Gastrocnemius medialis (tissue), 4 donors: ENCODE data around the gene IL13RA2. TPM values are rescaled to one million over a fixed set of nuclear protein-coding genes. Genes with fewer than 3 reads are reported as not detected.

Experiments used
- ATAC-seq, 2 donors: fragments of 150-250 bp; one replicate each; pipeline ENCODE4 v1.9.1; 2016
- DNase-seq, 2 donors: peaks; one replicate each; pipeline ENCODE4 v3.0.0-alpha.2; 2019
- H3K27ac ChIP-seq, 4 donors: fragments of 200-600 bp; sonication (generic); 1 replicate in 1 of 4; 2 replicates in 3 of 4; pipeline ENCODE4 v1.5.1; 2016 to 2018; ENCODE audit warnings: mild to moderate bottlenecking in 2 of 4, moderate library complexity in 1 of 4
- H3K27me3 ChIP-seq, 3 donors: fragments of 200-600 bp; sonication (generic) in 2 of 3; 1 replicate in 1 of 3; 2 replicates in 2 of 3; pipeline versions ENCODE4 v1.5.1 to v1.6.0; 2016 to 2019; ENCODE audit warnings: mild to moderate bottlenecking in 1 of 3, moderate library complexity in 1 of 3
- H3K36me3 ChIP-seq, 2 donors: fragments of 200-600 bp; sonication (generic) in 1 of 2; one replicate each; pipeline ENCODE4 v1.5.1; 2017 to 2018
- H3K4me1 ChIP-seq, 2 donors: fragments of 200-600 bp; sonication (generic) in 1 of 2; one replicate each; pipeline ENCODE4 v1.5.1; 2016 to 2017; ENCODE audit warnings: mild to moderate bottlenecking in 2 of 2
- H3K4me3 ChIP-seq, 4 donors: fragments of 200-600 bp; sonication (generic) in 3 of 4; 1 replicate in 1 of 4; 2 replicates in 3 of 4; pipeline ENCODE4 v1.5.1; 2016 to 2019; ENCODE audit warnings: mild to moderate bottlenecking in 2 of 4
- H3K9me3 ChIP-seq, 3 donors: fragments of 200-600 bp; sonication (generic) in 2 of 3; 1 replicate in 1 of 3; 2 replicates in 2 of 3; pipeline ENCODE4 v1.5.1; 2016 to 2019
- CTCF ChIP-seq, 5 experiments: fragments of 450-650 bp in 3 of 5; fragments of 200-600 bp in 2 of 5; sonication (generic) in 2 of 5; IDR thresholded peaks in 4 of 5; conservative IDR thresholded peaks in 1 of 5; 1 replicate in 4 of 5; 2 replicates in 1 of 5; pipeline ENCODE4 v1.5.1; 2016 to 2019; ENCODE audit warnings: antibody characterized with exemption in 5 of 5, mild to moderate bottlenecking in 3 of 5, moderate library complexity in 3 of 5
- POLR2A ChIP-seq, 2 donors: fragments of 450-650 bp; IDR thresholded peaks; one replicate each; pipeline ENCODE4 v1.6.1; 2017; ENCODE audit warnings: antibody characterized with exemption in 2 of 2, mild to moderate bottlenecking in 2 of 2, moderate library complexity in 2 of 2
- in situ Hi-C, 4 donors: fragments of 200-750 bp; cut with MboI; loops; one replicate each; pipeline versions ENCODE4 v1.15.0 to v1.8.0; 2017; ENCODE audit warnings: low sequenced_read_pairs in 4 of 4
- intact Hi-C: fragments of 100-400 bp; cut with DNase I; formaldehyde crosslinking; loops from one replicate; pipeline ENCODE4 v1.15.1; 2023; ENCODE audit warnings: low total_unique reads
- total RNA-seq, 4 donors: library from RNA; depleted of rRNA; stranded (reverse); fragments of >200 nt; gene quantifications; one replicate each; pipeline versions ENCODE4 v1.1.0 to v1.2.3, GENCODE V29; 2016

Gene IL13RA2
- total RNA-seq, 4 donors from 2014 or later: 0.31 TPM; not detected in 3

GRCh38 chrX:115038406-115038805, 21.0 kb upstream of the IL13RA2 start:
- H3K4me1 ChIP-seq: no peaks in the 10 kb centered on the region
- TF ChIP-seq CTCF (IDR thresholded peaks at IDR 0.05 in 4 of 5, conservative IDR thresholded peaks at IDR 0.05 in 1 of 5): no peak
- no peak for TF ChIP-seq POLR2A (IDR thresholded peaks at IDR 0.05)
- intact Hi-C loops (no loop called here), in situ Hi-C loops (no loop called here)
- ATAC-seq: no peak
- peaks cover 0 to 8% (median 0%) of the 10 kb centered on the region in 3 donors for H3K27me3 ChIP-seq
- H3K9me3 ChIP-seq: no peaks in the 10 kb centered on the region
- H3K4me3 ChIP-seq: no peak overlapping the region
- no peak overlapping the region for H3K27ac ChIP-seq
- no peak for DNase-seq
- no peaks in the 10 kb centered on the region for H3K36me3 ChIP-seq

- H3K9me3 ChIP-seq: no peaks in the 10 kb centered on the region
- H3K27ac ChIP-seq: no peak overlapping the region
- H3K4me1 ChIP-seq: no peaks in the 10 kb centered on the region
- H3K36me3 ChIP-seq: no peaks in the 10 kb centered on the region
- peaks cover 0 to 8% (median 0%) of the 10 kb centered on the region in 3 donors for H3K27me3 ChIP-seq
- H3K4me3 ChIP-seq: no peak overlapping the region
- DNase-seq: no peak
- in situ Hi-C loops: no loop called here
- intact Hi-C loops: no loop called here
- no peak for ATAC-seq
- no peak for TF ChIP-seq POLR2A (IDR thresholded peaks at IDR 0.05)
- no peak for TF ChIP-seq CTCF (IDR thresholded peaks at IDR 0.05 in 4 of 5, conservative IDR thresholded peaks at IDR 0.05 in 1 of 5)
Observed at GRCh38 chrX:115036029-115036428, 18.6 kb upstream of the IL13RA2 start.

GRCh38 chrX:115031989-115032388, 14.6 kb upstream of the IL13RA2 start:
- Histone ChIP-seq H3K27ac (no peak overlapping the region), H3K4me3 (no peak overlapping the region), H3K9me3 (no peaks in the 10 kb centered on the region), H3K36me3 (no peaks in the 10 kb centered on the region), H3K4me1 (no peaks in the 10 kb centered on the region), H3K27me3 (peaks cover 0 to 8% (median 0%) of the 10 kb centered on the region in 3 donors)
- intact Hi-C loops: no loop called here
- ATAC-seq (no peak), DNase-seq (no peak)
- in situ Hi-C loops: no loop called here
- TF ChIP-seq POLR2A (IDR thresholded peaks at IDR 0.05): no peak
- TF ChIP-seq CTCF (IDR thresholded peaks at IDR 0.05 in 4 of 5, conservative IDR thresholded peaks at IDR 0.05 in 1 of 5): no peak

GRCh38 chrX:115030625-115031024, 13.2 kb upstream of the IL13RA2 start:
- in situ Hi-C loops (no loop called here), intact Hi-C loops (no loop called here)
- TF ChIP-seq CTCF (IDR thresholded peaks at IDR 0.05 in 4 of 5, conservative IDR thresholded peaks at IDR 0.05 in 1 of 5) (no peak), POLR2A (IDR thresholded peaks at IDR 0.05) (no peak)
- Histone ChIP-seq H3K27me3 (peaks cover 0 to 8% (median 0%) of the 10 kb centered on the region in 3 donors), H3K9me3 (no peaks in the 10 kb centered on the region), H3K27ac (peak overlapping the region in 2 of 4 donors; percentile 18 to 57), H3K36me3 (no peaks in the 10 kb centered on the region), H3K4me1 (no peaks in the 10 kb centered on the region), H3K4me3 (no peak overlapping the region)
- DNase-seq (no peak), ATAC-seq (no peak)
